ENCODE data around the gene MAP9.
"Not testable (repeated sequence)": the region's sequence is repeated elsewhere in the genome, so short reads cannot be mapped to it uniquely, and the experiment has no call there.

Gene MAP9

DNA sequence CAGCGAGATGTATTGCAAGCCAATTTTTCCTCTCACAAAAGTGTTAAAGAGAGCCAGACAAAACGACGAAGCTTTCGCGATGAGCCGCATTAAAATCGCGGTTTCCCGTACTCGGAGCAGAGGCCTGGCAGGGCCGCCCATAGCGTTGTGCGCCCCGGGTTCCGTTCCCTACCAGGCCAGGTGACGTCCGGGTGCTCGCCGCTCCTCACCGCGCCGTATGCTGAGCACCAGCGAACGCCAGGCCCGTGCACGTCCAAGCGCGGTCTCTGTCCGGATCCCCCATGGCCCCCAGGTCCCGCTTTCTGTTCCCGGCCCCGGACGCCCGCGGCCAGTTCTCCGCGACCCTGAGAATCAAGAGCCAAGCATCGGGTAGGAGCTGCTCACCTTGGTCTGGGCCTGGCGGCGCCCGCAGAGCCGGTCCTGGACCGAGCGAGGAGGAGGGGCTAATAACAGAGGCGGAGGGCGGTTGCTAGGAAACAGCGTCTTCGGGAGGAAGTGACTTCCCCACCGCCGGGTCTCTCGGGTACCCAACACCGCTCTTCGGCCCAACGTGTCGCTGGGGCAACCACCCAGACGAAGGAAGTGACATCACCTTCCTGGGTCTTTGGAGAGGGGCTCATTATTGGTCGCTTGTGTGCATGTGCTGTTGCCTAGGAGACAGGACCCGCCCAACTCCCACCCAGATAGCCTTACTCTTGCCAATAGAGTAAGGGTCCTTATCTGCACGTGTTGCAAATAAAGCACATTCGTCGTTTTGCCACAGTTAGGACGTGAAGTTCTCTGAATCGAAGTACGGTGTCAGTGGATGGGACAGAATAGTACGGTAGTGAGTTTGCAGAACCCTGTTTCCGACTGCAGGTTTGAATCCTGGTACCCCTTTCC lies at the start of gene MAP9:
Gene MAP9, minus strand, starts transcription at position 579 of the 882 bp plus-strand sequence. CDS start 1,115 bp downstream, outside the sequence.
- H3K79me2 ChIP-seq (ENCODE audit: control insufficient read depth, insufficient read depth, low read length, unreplicated experiment), result peaks cover 9% of the 10 kb centered on the region
- peak within 1 kb of the TSS; percentile 87 for H2AFZ ChIP-seq (ENCODE audit: low read length, unreplicated experiment)
- peak within 1 kb of the TSS; percentile 56 for H3K27ac ChIP-seq (ENCODE audit: low read depth, low read length)
- peaks cover 12% of the 10 kb centered on the region for H3K4me1 ChIP-seq (ENCODE audit: control insufficient read depth, insufficient read depth, low read length, unreplicated experiment)
- no peaks in the 10 kb centered on the region for H3K27me3 ChIP-seq (ENCODE audit: insufficient read depth, low read length)
- peak within 1 kb of the TSS; percentile 84 for H3K4me3 ChIP-seq (ENCODE audit: low read depth, low read length)
- H3K36me3 ChIP-seq (ENCODE audit: insufficient read depth, low read length), result no peaks in the 10 kb centered on the region

DNA sequence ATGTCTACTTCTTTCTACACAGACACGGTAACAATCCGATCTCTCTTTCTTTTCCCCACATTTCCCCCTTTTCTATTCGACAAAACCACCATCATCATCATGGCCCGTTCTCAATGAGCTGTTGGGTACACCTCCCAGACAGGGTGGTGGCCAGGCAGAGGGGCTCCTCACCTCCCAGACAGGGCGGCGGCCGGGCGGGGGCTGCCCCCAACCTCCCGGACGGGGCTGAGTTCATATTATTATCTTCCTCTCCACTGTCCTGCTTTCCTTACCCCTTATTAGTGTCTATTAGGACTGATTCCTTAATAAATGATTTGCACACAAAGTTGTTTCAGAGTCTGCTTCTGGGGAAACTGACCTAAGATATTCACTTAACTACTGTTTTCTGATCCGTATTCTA lies 48.0 kb upstream of the MAP9 start:
- H3K27me3 ChIP-seq (ENCODE audit: insufficient read depth, low read length); H3K4me3 ChIP-seq (ENCODE audit: low read depth, low read length); H2AFZ ChIP-seq (ENCODE audit: low read length, unreplicated experiment): not testable (repeated sequence)

DNA sequence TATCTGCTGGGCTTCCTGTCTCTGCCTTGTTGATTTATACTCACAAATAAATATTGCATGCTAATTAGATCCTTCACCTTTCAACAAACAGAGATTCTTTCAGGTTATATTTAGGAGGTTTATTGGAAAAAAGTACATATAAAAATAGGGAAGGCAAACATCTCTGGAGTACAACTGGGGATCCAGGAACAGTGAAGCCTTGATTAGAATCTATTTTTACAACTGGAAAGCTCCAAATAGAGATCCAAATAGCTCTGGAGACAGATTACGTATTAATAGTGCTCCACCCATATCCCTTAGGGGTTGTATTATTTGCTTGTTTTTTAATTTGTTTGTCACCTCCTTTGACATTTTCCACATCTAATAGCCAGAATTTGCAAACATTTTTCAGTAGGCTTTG lies 46.9 kb upstream of the MAP9 start:
- Histone ChIP-seq H3K79me2 (ENCODE audit: control insufficient read depth, insufficient read depth, low read length, unreplicated experiment) (no peaks in the 10 kb centered on the region), H3K27me3 (ENCODE audit: insufficient read depth, low read length) (no peaks in the 10 kb centered on the region), H3K36me3 (ENCODE audit: insufficient read depth, low read length) (no peaks in the 10 kb centered on the region), H3K27ac (ENCODE audit: low read depth, low read length) (no peak overlapping the region), H3K4me1 (ENCODE audit: control insufficient read depth, insufficient read depth, low read length, unreplicated experiment) (no peaks in the 10 kb centered on the region), H3K4me3 (ENCODE audit: low read depth, low read length) (no peak overlapping the region), H2AFZ (ENCODE audit: low read length, unreplicated experiment) (no peak overlapping the region)

More for the DNA sequence above, 48.0 kb upstream of the MAP9 start:
- not testable (repeated sequence) for H3K79me2 ChIP-seq (ENCODE audit: control insufficient read depth, insufficient read depth, low read length, unreplicated experiment); H3K4me1 ChIP-seq (ENCODE audit: control insufficient read depth, insufficient read depth, low read length, unreplicated experiment); H3K36me3 ChIP-seq (ENCODE audit: insufficient read depth, low read length); H3K27ac ChIP-seq (ENCODE audit: low read depth, low read length)

DNA sequence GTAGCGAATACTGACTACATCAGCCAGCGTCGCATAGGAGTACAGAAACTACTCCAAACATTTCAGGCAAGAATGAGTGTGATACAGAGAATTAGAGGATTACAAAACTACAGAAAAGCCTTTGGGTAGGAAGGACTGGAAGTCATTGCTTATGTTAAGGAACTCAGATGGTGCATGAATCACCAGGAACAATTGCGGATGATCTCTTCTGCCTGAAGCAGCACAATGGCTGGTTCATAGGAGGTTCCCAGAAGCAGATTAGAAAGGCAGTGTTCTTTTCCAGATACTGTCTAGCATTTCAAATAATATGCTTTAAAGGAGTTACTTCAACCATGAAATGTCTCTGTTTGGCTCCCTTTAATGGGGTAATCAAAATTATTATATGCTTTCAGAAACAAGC lies 42.5 kb upstream of the MAP9 start:
- no peaks in the 10 kb centered on the region for H3K27me3 ChIP-seq (ENCODE audit: insufficient read depth, low read length)
- H3K4me1 ChIP-seq (ENCODE audit: control insufficient read depth, insufficient read depth, low read length, unreplicated experiment), result no peaks in the 10 kb centered on the region
- no peaks in the 10 kb centered on the region for H3K79me2 ChIP-seq (ENCODE audit: control insufficient read depth, insufficient read depth, low read length, unreplicated experiment)
- no peaks in the 10 kb centered on the region for H3K36me3 ChIP-seq (ENCODE audit: insufficient read depth, low read length)
- H3K27ac ChIP-seq (ENCODE audit: low read depth, low read length), result no peak overlapping the region
- no peak overlapping the region for H3K4me3 ChIP-seq (ENCODE audit: low read depth, low read length)
- no peak overlapping the region for H2AFZ ChIP-seq (ENCODE audit: low read length, unreplicated experiment)

DNA sequence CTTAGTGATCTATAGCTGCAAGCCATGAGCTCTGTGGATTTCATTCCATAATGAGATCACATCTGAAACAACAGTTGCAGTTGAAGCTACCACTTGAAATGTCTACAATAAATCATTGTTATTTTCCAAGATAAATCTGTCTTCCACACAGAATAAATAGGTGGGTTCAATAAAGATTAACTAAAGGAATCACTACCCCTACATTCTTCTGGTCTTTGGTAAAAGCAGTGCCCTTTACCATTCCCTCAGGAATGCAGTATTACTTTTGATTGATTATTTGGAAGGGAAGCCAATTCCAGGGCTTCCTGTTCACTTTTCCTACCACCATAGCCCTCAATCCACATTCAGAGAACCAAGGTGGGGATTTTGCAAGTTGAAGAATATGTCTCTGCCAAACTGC lies 38.9 kb upstream of the MAP9 start:
- H3K27me3 ChIP-seq (ENCODE audit: insufficient read depth, low read length), result no peaks in the 10 kb centered on the region
- H3K27ac ChIP-seq (ENCODE audit: low read depth, low read length), result no peak overlapping the region
- no peak overlapping the region for H2AFZ ChIP-seq (ENCODE audit: low read length, unreplicated experiment)

DNA sequence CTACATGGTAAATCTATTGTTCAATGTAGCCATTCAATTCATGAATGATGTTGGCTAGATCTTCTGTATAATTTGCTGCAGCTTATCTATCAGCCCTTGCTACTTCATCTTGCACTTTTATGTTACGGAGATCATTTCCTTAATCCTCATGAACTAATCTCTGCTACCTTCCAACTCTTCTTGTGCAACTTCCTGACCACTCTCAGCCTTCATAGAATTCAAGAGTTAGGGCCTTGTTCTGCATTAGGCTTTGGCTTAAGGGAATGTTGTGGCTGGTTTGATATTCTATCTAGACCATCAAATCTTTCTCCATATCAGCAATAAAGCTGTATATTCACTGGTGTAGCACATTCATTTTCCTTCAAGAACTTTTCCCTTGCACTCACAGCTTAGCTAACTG lies 36.7 kb upstream of the MAP9 start:
- no peaks in the 10 kb centered on the region for H3K4me1 ChIP-seq (ENCODE audit: control insufficient read depth, insufficient read depth, low read length, unreplicated experiment)
- no peak overlapping the region for H3K4me3 ChIP-seq (ENCODE audit: low read depth, low read length)
- no peak overlapping the region for H2AFZ ChIP-seq (ENCODE audit: low read length, unreplicated experiment)
- no peaks in the 10 kb centered on the region for H3K27me3 ChIP-seq (ENCODE audit: insufficient read depth, low read length)
- H3K79me2 ChIP-seq (ENCODE audit: control insufficient read depth, insufficient read depth, low read length, unreplicated experiment), result no peaks in the 10 kb centered on the region
- H3K27ac ChIP-seq (ENCODE audit: low read depth, low read length), result no peak overlapping the region
- H3K36me3 ChIP-seq (ENCODE audit: insufficient read depth, low read length), result no peaks in the 10 kb centered on the region

More for the DNA sequence above, 38.9 kb upstream of the MAP9 start:
- no peaks in the 10 kb centered on the region for H3K36me3 ChIP-seq (ENCODE audit: insufficient read depth, low read length)
- H3K79me2 ChIP-seq (ENCODE audit: control insufficient read depth, insufficient read depth, low read length, unreplicated experiment), result no peaks in the 10 kb centered on the region
- H3K4me3 ChIP-seq (ENCODE audit: low read depth, low read length), result no peak overlapping the region
- H3K4me1 ChIP-seq (ENCODE audit: control insufficient read depth, insufficient read depth, low read length, unreplicated experiment), result no peaks in the 10 kb centered on the region

DNA sequence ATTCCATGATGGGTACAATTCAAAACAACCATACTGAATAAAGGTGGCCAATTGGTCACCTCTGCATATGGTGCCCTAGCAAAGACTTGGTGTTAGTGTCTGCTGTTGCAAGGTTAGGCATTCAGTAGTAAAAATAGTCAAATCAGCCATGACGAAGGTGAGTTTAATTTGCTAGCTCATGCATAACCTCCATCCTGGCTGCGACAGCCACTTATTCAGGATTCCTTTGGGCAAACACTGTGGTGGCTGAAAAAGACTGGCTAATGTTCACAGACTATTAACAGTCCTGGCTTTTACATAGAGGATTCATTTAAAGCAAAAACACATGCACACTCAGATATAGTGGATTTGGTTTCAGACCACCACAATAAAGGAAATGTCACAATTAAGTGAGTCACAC lies 34.8 kb upstream of the MAP9 start:
- Histone ChIP-seq H3K27me3 (ENCODE audit: insufficient read depth, low read length) (no peaks in the 10 kb centered on the region), H3K36me3 (ENCODE audit: insufficient read depth, low read length) (no peaks in the 10 kb centered on the region), H3K27ac (ENCODE audit: low read depth, low read length) (no peak overlapping the region), H3K4me1 (ENCODE audit: control insufficient read depth, insufficient read depth, low read length, unreplicated experiment) (no peaks in the 10 kb centered on the region), H2AFZ (ENCODE audit: low read length, unreplicated experiment) (no peak overlapping the region), H3K79me2 (ENCODE audit: control insufficient read depth, insufficient read depth, low read length, unreplicated experiment) (no peaks in the 10 kb centered on the region), H3K4me3 (ENCODE audit: low read depth, low read length) (no peak overlapping the region)

DNA sequence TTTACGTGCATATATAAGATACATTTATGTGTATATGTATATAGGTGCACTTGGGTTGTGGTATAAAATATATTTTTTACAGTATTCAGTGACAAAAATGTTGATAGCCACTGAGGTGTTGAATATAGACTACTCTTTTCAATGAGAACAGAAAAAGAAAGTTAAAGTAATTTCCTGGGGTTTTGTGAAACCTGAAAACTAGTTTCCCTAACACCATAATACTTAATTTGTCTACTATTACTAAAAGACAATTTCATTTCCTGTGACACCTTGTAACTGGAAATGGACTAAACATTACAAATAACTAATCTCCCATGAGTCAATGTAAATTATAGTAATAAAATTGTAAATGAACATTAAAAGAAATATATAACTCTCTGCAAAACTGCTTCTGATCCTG lies 32.0 kb upstream of the MAP9 start:
- H3K27me3 ChIP-seq (ENCODE audit: insufficient read depth, low read length), result no peaks in the 10 kb centered on the region

DNA sequence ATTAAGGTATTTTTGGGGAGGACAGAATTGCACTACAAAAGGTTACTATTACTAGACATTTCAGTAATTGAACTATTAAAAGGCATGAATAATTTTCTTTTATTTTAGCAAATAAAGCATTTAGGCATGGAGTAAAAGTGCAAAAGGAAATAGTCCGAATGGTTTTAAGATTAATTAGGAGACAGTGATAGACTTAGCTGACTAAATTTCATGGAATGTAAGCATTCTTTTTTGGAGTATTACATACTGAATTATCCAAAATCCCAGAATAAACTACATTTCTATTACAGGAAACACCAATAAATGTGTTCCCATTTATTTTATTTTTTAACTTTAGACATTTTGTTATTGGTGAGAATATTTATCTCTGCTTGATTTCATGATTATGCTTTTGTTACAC lies 30.7 kb upstream of the MAP9 start:
- H3K4me3 ChIP-seq (ENCODE audit: low read depth, low read length), result no peak overlapping the region
- H3K36me3 ChIP-seq (ENCODE audit: insufficient read depth, low read length), result no peaks in the 10 kb centered on the region
- no peak overlapping the region for H2AFZ ChIP-seq (ENCODE audit: low read length, unreplicated experiment)
- H3K4me1 ChIP-seq (ENCODE audit: control insufficient read depth, insufficient read depth, low read length, unreplicated experiment), result no peaks in the 10 kb centered on the region
- no peaks in the 10 kb centered on the region for H3K79me2 ChIP-seq (ENCODE audit: control insufficient read depth, insufficient read depth, low read length, unreplicated experiment)
- no peaks in the 10 kb centered on the region for H3K27me3 ChIP-seq (ENCODE audit: insufficient read depth, low read length)
- no peak overlapping the region for H3K27ac ChIP-seq (ENCODE audit: low read depth, low read length)

More for the DNA sequence above, 32.0 kb upstream of the MAP9 start:
- H3K27ac ChIP-seq (ENCODE audit: low read depth, low read length), result no peak overlapping the region
- no peaks in the 10 kb centered on the region for H3K79me2 ChIP-seq (ENCODE audit: control insufficient read depth, insufficient read depth, low read length, unreplicated experiment)
- no peak overlapping the region for H2AFZ ChIP-seq (ENCODE audit: low read length, unreplicated experiment)
- H3K4me3 ChIP-seq (ENCODE audit: low read depth, low read length), result no peak overlapping the region
- no peaks in the 10 kb centered on the region for H3K4me1 ChIP-seq (ENCODE audit: control insufficient read depth, insufficient read depth, low read length, unreplicated experiment)
- no peaks in the 10 kb centered on the region for H3K36me3 ChIP-seq (ENCODE audit: insufficient read depth, low read length)

DNA sequence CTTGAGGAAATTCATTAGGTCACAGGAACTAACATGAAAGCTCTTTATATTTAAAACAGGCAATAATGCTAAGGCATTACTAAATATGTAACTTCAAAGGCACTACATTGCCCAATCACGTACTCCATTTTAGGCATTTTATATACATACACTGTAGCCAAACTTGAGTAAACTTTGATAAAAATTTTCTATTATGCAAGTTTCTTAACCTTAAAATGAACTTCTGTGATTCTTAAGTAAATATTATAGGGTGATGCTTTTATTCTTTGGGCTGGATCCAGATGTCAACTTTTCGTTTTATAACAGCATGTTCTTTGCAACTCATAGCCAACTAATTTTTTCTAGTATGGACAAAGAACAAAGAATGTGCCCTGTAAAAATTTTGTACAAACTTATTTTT lies 28.3 kb upstream of the MAP9 start:
- Histone ChIP-seq H3K36me3 (ENCODE audit: insufficient read depth, low read length) (no peaks in the 10 kb centered on the region), H3K4me1 (ENCODE audit: control insufficient read depth, insufficient read depth, low read length, unreplicated experiment) (no peaks in the 10 kb centered on the region), H3K79me2 (ENCODE audit: control insufficient read depth, insufficient read depth, low read length, unreplicated experiment) (no peaks in the 10 kb centered on the region), H3K27me3 (ENCODE audit: insufficient read depth, low read length) (no peaks in the 10 kb centered on the region), H3K27ac (ENCODE audit: low read depth, low read length) (no peak overlapping the region), H3K4me3 (ENCODE audit: low read depth, low read length) (no peak overlapping the region), H2AFZ (ENCODE audit: low read length, unreplicated experiment) (no peak overlapping the region)

DNA sequence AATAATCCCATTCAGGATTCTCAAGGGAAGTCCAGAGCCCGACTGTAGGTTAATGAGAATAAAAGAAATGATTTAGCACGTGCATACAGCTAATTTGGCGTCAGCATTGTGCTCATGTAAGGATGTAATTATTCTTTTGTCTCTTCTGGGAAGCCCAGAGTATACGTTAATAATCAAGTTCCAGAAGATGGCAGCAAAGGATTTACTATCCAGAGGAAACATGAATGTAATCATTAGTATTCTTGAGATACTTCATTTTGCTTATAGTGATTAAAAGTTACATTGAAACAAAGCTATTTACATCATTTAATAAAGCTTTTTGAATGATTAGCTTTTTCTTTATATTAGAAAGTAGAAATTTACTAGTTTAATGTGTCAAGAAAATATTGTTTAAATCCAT lies 27.1 kb upstream of the MAP9 start:
- Histone ChIP-seq H3K4me1 (ENCODE audit: control insufficient read depth, insufficient read depth, low read length, unreplicated experiment) (no peaks in the 10 kb centered on the region), H3K4me3 (ENCODE audit: low read depth, low read length) (no peak overlapping the region), H3K27me3 (ENCODE audit: insufficient read depth, low read length) (no peaks in the 10 kb centered on the region), H3K79me2 (ENCODE audit: control insufficient read depth, insufficient read depth, low read length, unreplicated experiment) (no peaks in the 10 kb centered on the region), H2AFZ (ENCODE audit: low read length, unreplicated experiment) (no peak overlapping the region), H3K27ac (ENCODE audit: low read depth, low read length) (no peak overlapping the region), H3K36me3 (ENCODE audit: insufficient read depth, low read length) (no peaks in the 10 kb centered on the region)
